Astrocyte of the spinal cord (primary cell): Measurements from ENCODE around the gene PIP4K2A.

ENCODE experiments used
- DNase-seq: peaks from one replicate; pipeline ENCODE4 v3.0.0; 2011; ENCODE audit warnings: low read depth, low spot score
- H3K4me3 ChIP-seq: 2 replicates; pipeline ENCODE4 v1.5.1; 2011; ENCODE audit warnings: low read depth, mild to moderate bottlenecking, low read length, moderate library complexity
- in situ Hi-C: cut with HindIII; loops from 2 replicates; pipeline ENCODE4 v1.10.0; 2017; ENCODE audit warnings: low sequenced_read_pairs
- TF ChIP-seq, protein P1 (sequence below): IDR thresholded peaks from 2 replicates; pipeline ENCODE4 v1.5.1; 2012; ENCODE audit warnings: low read depth, mild to moderate bottlenecking, low read length, inconsistent platforms

The PIP4K2A gene

DNA sequence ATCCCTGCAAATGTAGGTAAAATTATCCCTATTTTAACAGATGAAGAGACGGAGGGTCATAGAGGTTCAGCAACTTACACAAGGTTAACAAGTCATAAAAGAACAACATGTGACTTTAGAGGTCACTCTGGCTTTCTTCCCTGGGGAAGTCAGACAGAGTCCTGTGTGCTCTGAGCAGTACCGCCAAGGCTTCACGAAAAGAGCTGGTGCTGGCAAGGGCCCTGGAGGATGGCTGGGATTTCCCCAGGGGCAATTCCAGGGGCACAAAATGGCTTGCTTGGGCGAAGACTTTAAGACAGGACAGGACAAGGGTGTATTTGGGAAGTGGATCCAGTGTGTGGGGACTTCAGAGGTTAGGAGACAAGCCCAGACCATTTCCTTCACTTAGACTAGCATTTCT lies 144.1 kb downstream of the PIP4K2A start:
- in situ Hi-C loops, result no loop called here
- TF ChIP-seq, protein P1, sequence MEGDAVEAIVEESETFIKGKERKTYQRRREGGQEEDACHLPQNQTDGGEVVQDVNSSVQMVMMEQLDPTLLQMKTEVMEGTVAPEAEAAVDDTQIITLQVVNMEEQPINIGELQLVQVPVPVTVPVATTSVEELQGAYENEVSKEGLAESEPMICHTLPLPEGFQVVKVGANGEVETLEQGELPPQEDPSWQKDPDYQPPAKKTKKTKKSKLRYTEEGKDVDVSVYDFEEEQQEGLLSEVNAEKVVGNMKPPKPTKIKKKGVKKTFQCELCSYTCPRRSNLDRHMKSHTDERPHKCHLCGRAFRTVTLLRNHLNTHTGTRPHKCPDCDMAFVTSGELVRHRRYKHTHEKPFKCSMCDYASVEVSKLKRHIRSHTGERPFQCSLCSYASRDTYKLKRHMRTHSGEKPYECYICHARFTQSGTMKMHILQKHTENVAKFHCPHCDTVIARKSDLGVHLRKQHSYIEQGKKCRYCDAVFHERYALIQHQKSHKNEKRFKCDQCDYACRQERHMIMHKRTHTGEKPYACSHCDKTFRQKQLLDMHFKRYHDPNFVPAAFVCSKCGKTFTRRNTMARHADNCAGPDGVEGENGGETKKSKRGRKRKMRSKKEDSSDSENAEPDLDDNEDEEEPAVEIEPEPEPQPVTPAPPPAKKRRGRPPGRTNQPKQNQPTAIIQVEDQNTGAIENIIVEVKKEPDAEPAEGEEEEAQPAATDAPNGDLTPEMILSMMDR, result no peak
- DNase-seq, result no peak
- H3K4me3 ChIP-seq, result no peak overlapping the region

DNA sequence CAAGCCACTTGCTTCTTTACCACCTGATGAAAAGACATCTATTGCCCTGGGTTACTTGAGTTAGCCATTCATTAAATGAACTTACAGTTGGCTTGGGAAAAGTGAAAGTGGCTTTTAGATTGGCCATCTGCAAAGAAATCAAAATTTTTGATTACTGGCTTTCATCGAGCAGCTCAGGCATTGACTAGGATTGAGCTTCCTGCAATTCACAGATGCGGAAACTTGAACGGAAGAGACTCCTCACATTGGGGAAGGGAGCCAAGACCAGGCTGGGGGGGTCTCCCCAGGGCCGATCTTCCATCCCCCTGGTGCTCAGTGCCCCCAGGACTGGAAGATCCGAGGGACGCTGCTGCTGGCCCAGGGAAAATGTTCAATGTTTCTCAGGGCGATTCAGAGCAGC lies 145.4 kb downstream of the PIP4K2A start:
- in situ Hi-C loops, result no loop called here
- H3K4me3 ChIP-seq, result no peak overlapping the region
- TF ChIP-seq, protein P1, result no peak
- no peak for DNase-seq

DNA sequence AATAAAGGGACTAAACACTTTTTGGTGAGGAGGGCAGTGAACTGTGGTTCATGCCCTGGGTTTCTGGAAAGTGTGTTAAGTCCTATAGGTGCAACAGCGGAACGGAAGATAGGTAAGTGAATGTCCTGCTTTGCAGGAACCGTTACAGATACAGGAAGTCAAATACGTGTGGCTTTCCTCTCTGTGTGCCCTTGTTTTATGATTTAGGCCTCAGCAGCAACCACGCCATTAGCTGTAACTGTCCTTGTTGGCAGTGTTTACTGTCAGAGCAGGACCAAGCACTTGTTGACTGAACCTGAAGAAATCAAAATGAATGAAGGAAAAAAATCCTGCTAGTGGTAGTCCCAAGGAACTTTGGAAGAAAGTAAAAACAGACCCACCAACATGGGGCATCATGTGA lies 150.3 kb downstream of the PIP4K2A start:
- TF ChIP-seq, protein P1, result no peak
- in situ Hi-C loops, result no loop called here

DNA sequence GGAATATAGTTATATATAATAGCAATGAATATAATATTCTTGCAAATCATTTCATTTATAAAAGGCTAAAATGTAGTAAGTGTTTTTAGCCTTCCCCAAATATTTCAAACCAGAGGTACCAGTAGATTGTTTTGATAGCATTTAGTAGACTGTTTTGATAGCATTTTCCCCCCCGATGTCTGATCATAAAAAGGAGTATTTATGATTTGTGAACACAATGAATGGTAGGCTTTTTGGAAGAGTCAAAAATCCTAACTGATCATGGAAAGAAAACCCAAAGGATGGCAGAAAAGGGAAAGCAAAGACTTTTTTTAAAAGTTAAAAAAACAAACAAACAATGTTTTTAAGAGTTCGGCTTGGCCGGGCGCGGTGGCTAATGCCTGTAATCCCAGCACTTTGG lies 152.5 kb downstream of the PIP4K2A start:
- TF ChIP-seq, protein P1, result no peak
- in situ Hi-C loops, result no loop called here
- DNase-seq, result no peak
- no peak overlapping the region for H3K4me3 ChIP-seq

More for the DNA sequence above, 150.3 kb downstream of the PIP4K2A start:
- H3K4me3 ChIP-seq, result no peak overlapping the region
- DNase-seq, result no peak

DNA sequence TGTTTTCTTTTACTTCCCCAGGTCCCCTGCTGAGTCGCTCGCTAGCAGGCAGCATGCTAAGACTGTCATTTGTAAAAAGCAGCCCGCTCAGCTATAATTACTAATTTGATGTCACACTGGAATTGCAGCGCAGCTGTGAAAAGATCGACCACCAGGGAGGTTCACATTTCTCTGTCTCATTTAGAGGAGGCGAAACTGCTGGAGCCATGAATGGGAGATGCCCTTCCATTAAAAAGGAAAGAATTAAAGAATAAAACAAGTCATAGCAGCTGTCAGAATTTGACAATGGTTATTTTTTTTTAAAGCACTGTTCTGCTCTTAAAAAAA lies 153.5 kb downstream of the PIP4K2A start:
- in situ Hi-C loops, result no loop called here
- peak; percentile 14 for DNase-seq
- TF ChIP-seq, protein P1, result no peak
- no peak overlapping the region for H3K4me3 ChIP-seq

DNA sequence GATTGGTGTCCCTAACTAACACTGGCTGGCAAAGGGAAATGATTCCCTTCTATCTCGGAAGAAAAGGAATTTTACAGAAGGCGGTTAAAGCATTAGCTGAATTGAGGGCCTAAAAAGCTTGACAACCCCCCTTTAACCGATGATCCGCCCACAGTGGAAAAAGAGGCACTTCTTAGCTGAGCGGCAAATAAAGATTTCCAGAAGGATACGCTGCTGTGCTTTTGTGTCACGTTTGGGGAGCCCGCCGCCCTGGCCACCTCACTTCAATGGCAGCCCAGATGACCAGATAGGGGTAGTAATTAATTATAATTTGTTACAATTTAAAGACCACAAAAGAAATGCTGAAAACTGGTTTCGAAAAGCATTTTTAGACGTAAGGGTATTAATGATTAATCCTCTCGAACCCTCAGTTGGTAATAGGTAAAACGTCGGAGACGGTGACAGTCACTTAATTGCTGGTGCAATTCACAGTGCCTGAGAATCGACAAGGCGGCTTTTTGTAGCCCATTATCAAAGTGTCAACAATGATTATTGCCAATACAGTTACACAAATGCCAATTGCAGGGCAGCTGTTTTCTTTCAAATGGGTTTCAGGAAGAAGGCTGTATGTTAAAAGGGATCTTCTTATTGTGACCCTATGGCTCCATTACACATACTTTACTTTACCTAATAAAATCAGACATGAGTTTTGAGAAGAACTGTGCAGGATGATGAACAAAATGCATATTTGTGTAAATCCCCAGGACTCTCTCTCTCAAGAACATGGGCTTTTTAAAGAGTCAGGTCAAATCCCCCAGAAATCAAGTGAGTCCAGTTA lies 154.1 kb downstream of the PIP4K2A start:
- in situ Hi-C loops, result no loop called here
- no peak overlapping the region for H3K4me3 ChIP-seq
- TF ChIP-seq, protein P1, result no peak
- no peak for DNase-seq
